KOPT-K1 (cell line): ENCODE measurements around the gene LRRC71.
"Not testable (repeated sequence)": the region's sequence is repeated elsewhere in the genome, so short reads cannot be mapped to it uniquely, and the experiment has no call there.

Experiments
- H3K27ac ChIP-seq: fragments of 200-600 bp; sonication (generic); 2 replicates; pipeline ENCODE4 v1.5.1; 2016; ENCODE audit warnings: antibody characterized with exemption, mild to moderate bottlenecking, low read depth, low read length; ENCODE audit not compliant: poor library complexity, severe bottlenecking
- H3K36me3 ChIP-seq: fragments of 200-600 bp; sonication (generic); 2 replicates; pipeline ENCODE4 v1.5.1; 2017; ENCODE audit warnings: antibody characterized with exemption, mild to moderate bottlenecking, low read length, moderate library complexity; ENCODE audit not compliant: insufficient read depth
- H3K9me3 ChIP-seq: fragments of 200-600 bp; sonication (generic); 2 replicates; pipeline ENCODE4 v1.5.1; 2017; ENCODE audit warnings: antibody characterized with exemption, low read length, mild to moderate bottlenecking; ENCODE audit not compliant: insufficient read depth, poor library complexity, severe bottlenecking

The LRRC71 gene

GRCh38 chr1:156926695-156927094, 6.3 kb downstream of the LRRC71 start:
- H3K9me3 ChIP-seq, H3K36me3 ChIP-seq: not testable (repeated sequence)

GRCh38 chr1:156927215-156928042, 7.0 kb downstream of the LRRC71 start:
- Histone ChIP-seq H3K9me3 (no peaks in the 10 kb centered on the region), H3K27ac (no peak overlapping the region), H3K36me3 (no peaks in the 10 kb centered on the region)

More at GRCh38 chr1:156926695-156927094, 6.3 kb downstream of the LRRC71 start:
- H3K27ac ChIP-seq, result not testable (repeated sequence)

- Histone ChIP-seq H3K9me3 (no peaks in the 10 kb centered on the region), H3K36me3 (no peaks in the 10 kb centered on the region), H3K27ac (no peak overlapping the region)
Measured at GRCh38 chr1:156928043-156928602, 7.7 kb downstream of the LRRC71 start.

- Histone ChIP-seq H3K27ac (no peak overlapping the region), H3K9me3 (no peaks in the 10 kb centered on the region), H3K36me3 (no peaks in the 10 kb centered on the region)
Measured at GRCh38 chr1:156929596-156930238, 9.3 kb downstream of the LRRC71 start.

- no peak overlapping the region for H3K27ac ChIP-seq
- H3K9me3 ChIP-seq, result no peaks in the 10 kb centered on the region
- no peaks in the 10 kb centered on the region for H3K36me3 ChIP-seq
Measured at GRCh38 chr1:156930483-156930882, 10.1 kb downstream of the LRRC71 start.

- Histone ChIP-seq H3K36me3 (no peaks in the 10 kb centered on the region), H3K27ac (no peak overlapping the region), H3K9me3 (no peaks in the 10 kb centered on the region)
Measured at GRCh38 chr1:156931211-156931952, 10.9 kb downstream of the LRRC71 start.

- Histone ChIP-seq H3K36me3 (no peaks in the 10 kb centered on the region), H3K9me3 (no peaks in the 10 kb centered on the region), H3K27ac (no peak overlapping the region)
Measured at GRCh38 chr1:156931974-156932710, 11.7 kb downstream of the LRRC71 start.

GRCh38 chr1:156933136-156933535, 12.7 kb downstream of the LRRC71 start:
- no peak overlapping the region for H3K27ac ChIP-seq
- H3K9me3 ChIP-seq, result no peaks in the 10 kb centered on the region

GRCh38 chr1:156935505-156936128, 15.2 kb downstream of the LRRC71 start:
- Histone ChIP-seq H3K36me3 (no peaks in the 10 kb centered on the region), H3K9me3 (no peaks in the 10 kb centered on the region), H3K27ac (no peak overlapping the region)

More at GRCh38 chr1:156933136-156933535, 12.7 kb downstream of the LRRC71 start:
- no peaks in the 10 kb centered on the region for H3K36me3 ChIP-seq

- Histone ChIP-seq H3K36me3 (no peaks in the 10 kb centered on the region), H3K9me3 (no peaks in the 10 kb centered on the region), H3K27ac (no peak overlapping the region)
Measured at GRCh38 chr1:156936191-156936590, 15.8 kb downstream of the LRRC71 start.

- H3K27ac ChIP-seq, result no peak overlapping the region
- no peaks in the 10 kb centered on the region for H3K36me3 ChIP-seq
Measured at GRCh38 chr1:156936721-156937220, 16.3 kb downstream of the LRRC71 start.

GRCh38 chr1:156937883-156938282, 17.5 kb downstream of the LRRC71 start:
- no peaks in the 10 kb centered on the region for H3K36me3 ChIP-seq
- no peak overlapping the region for H3K27ac ChIP-seq
- no peaks in the 10 kb centered on the region for H3K9me3 ChIP-seq

More at GRCh38 chr1:156936721-156937220, 16.3 kb downstream of the LRRC71 start:
- no peaks in the 10 kb centered on the region for H3K9me3 ChIP-seq

- Histone ChIP-seq H3K9me3 (no peaks in the 10 kb centered on the region), H3K36me3 (no peaks in the 10 kb centered on the region), H3K27ac (no peak overlapping the region)
Measured at GRCh38 chr1:156938813-156939212, 18.4 kb downstream of the LRRC71 start.

- H3K9me3 ChIP-seq, result no peaks in the 10 kb centered on the region
- no peaks in the 10 kb centered on the region for H3K36me3 ChIP-seq
- no peak overlapping the region for H3K27ac ChIP-seq
Measured at GRCh38 chr1:156939786-156940334, 19.4 kb downstream of the LRRC71 start.
